H7 (cell line): ENCODE measurements around the gene TDG. TPM values are rescaled to one million over a fixed set of nuclear protein-coding genes. Genes with fewer than 3 reads are reported as not detected.
"Not testable (repeated sequence)": the region's sequence is repeated elsewhere in the genome, so short reads cannot be mapped to it uniquely, and the experiment has no call there.

Experiments used
- DNase-seq: peaks from one replicate; pipeline ENCODE4 v3.0.0; 2012
- H3K27me3 ChIP-seq: 2 replicates; pipeline ENCODE4 v1.6.0; 2011; ENCODE audit warnings: mild to moderate bottlenecking, low read length; ENCODE audit not compliant: control insufficient read depth, insufficient read depth
- H3K36me3 ChIP-seq: replicated peaks from 2 replicates; pipeline ENCODE4 v1.5.1; 2011; ENCODE audit warnings: low read length; ENCODE audit not compliant: control insufficient read depth, insufficient read depth
- H3K4me3 ChIP-seq: 2 replicates; pipeline ENCODE4 v1.5.1; 2011; ENCODE audit warnings: low read depth, mild to moderate bottlenecking, control low read depth, low read length, moderate library complexity; ENCODE audit not compliant: insufficient read depth
- total RNA-seq: library from RNA; depleted of rRNA; stranded (reverse); fragments of >200 nt; shearing (Covaris generic); gene quantifications from 2 replicates; pipeline ENCODE4 v1.2.3, GENCODE V29; 2014

Gene TDG
- total RNA-seq, 1 experiment from 2014 or later, result 41.2 TPM

GRCh38 chr12:103978384-103978982 lies 12.8 kb downstream of the TDG start:
- Histone ChIP-seq H3K27me3 (no peaks in the 10 kb centered on the region), H3K36me3 (peaks cover 23% of the 10 kb centered on the region), H3K4me3 (no peak overlapping the region)
- DNase-seq, result no peak

GRCh38 chr12:103986829-103987228 lies 21.2 kb downstream of the TDG start:
- H3K27me3 ChIP-seq, result no peaks in the 10 kb centered on the region
- no peak overlapping the region for H3K4me3 ChIP-seq
- peaks cover 25% of the 10 kb centered on the region for H3K36me3 ChIP-seq
- DNase-seq, result no peak

- H3K27me3 ChIP-seq, result no peaks in the 10 kb centered on the region
- no peak overlapping the region for H3K4me3 ChIP-seq
- DNase-seq, result no peak
- peaks cover under 1% of the 10 kb centered on the region; the same call in 1 of the 2 replicates for H3K36me3 ChIP-seq
Observed at GRCh38 chr12:103994235-103994634, 28.6 kb downstream of the TDG start.

GRCh38 chr12:103996595-103996994 lies 30.9 kb downstream of the TDG start:
- Histone ChIP-seq H3K27me3 (no peaks in the 10 kb centered on the region), H3K4me3 (no peak overlapping the region), H3K36me3 (no peaks in the 10 kb centered on the region)
- no peak for DNase-seq

GRCh38 chr12:103997286-103997900 lies 31.7 kb downstream of the TDG start:
- Histone ChIP-seq H3K4me3 (no peak overlapping the region), H3K27me3 (no peaks in the 10 kb centered on the region), H3K36me3 (no peaks in the 10 kb centered on the region)
- DNase-seq, result no peak

GRCh38 chr12:103998976-103999375 lies 33.3 kb downstream of the TDG start:
- no peak for DNase-seq
- no peak overlapping the region for H3K4me3 ChIP-seq
- no peaks in the 10 kb centered on the region for H3K27me3 ChIP-seq
- no peaks in the 10 kb centered on the region for H3K36me3 ChIP-seq

GRCh38 chr12:104000807-104001434 lies 35.2 kb downstream of the TDG start:
- H3K36me3 ChIP-seq, result no peaks in the 10 kb centered on the region
- DNase-seq, result no peak
- no peaks in the 10 kb centered on the region for H3K27me3 ChIP-seq
- H3K4me3 ChIP-seq, result no peak overlapping the region

GRCh38 chr12:104002686-104003085 lies 37.0 kb downstream of the TDG start:
- H3K4me3 ChIP-seq, result no peak overlapping the region
- no peaks in the 10 kb centered on the region for H3K36me3 ChIP-seq
- no peak for DNase-seq
- H3K27me3 ChIP-seq, result no peaks in the 10 kb centered on the region

GRCh38 chr12:104003596-104003995 lies 37.9 kb downstream of the TDG start:
- no peaks in the 10 kb centered on the region for H3K27me3 ChIP-seq
- H3K4me3 ChIP-seq, result no peak overlapping the region
- no peak for DNase-seq
- no peaks in the 10 kb centered on the region for H3K36me3 ChIP-seq

GRCh38 chr12:104006929-104007328 lies 41.3 kb downstream of the TDG start:
- Histone ChIP-seq H3K36me3 (no peaks in the 10 kb centered on the region), H3K4me3 (no peak overlapping the region), H3K27me3 (no peaks in the 10 kb centered on the region)
- DNase-seq, result no peak

GRCh38 chr12:104010121-104010520 lies 44.4 kb downstream of the TDG start:
- no peaks in the 10 kb centered on the region for H3K36me3 ChIP-seq
- H3K4me3 ChIP-seq, result no peak overlapping the region
- DNase-seq, result no peak
- no peaks in the 10 kb centered on the region for H3K27me3 ChIP-seq

- Histone ChIP-seq H3K27me3 (no peaks in the 10 kb centered on the region), H3K4me3 (no peak overlapping the region), H3K36me3 (no peaks in the 10 kb centered on the region)
- DNase-seq, result no peak
Observed at GRCh38 chr12:104010606-104011169, 45.0 kb downstream of the TDG start.

- Histone ChIP-seq H3K36me3 (no peaks in the 10 kb centered on the region), H3K4me3 (no peak overlapping the region), H3K27me3 (no peaks in the 10 kb centered on the region)
- DNase-seq, result no peak
Observed at GRCh38 chr12:104011253-104011652, 45.6 kb downstream of the TDG start.

- Histone ChIP-seq H3K27me3 (no peaks in the 10 kb centered on the region), H3K36me3 (no peaks in the 10 kb centered on the region), H3K4me3 (no peak overlapping the region)
- DNase-seq, result no peak
Observed at GRCh38 chr12:104012331-104012730, 46.7 kb downstream of the TDG start.

GRCh38 chr12:104021862-104022261 lies 56.2 kb downstream of the TDG start:
- not testable (repeated sequence) for H3K27me3 ChIP-seq, H3K4me3 ChIP-seq, H3K36me3 ChIP-seq, DNase-seq
